Right ventricle myocardium superior (tissue), 1 donor: Measurements from ENCODE around the gene TRIM17. TPM values are rescaled to one million over a fixed set of nuclear protein-coding genes. Genes with fewer than 3 reads are reported as not detected.

Experiments used
- ATAC-seq: fragments of 200-7000 bp; cut with Tn5 transposase; one replicate; pipeline ENCODE4 v1.9.1; 2020; ENCODE audit warnings: mild to moderate bottlenecking; ENCODE audit not compliant: poor library complexity
- DNase-seq: peaks from one replicate; pipeline ENCODE4 v3.0.0-alpha.2; 2020
- intact Hi-C: fragments of 100-400 bp; cut with DNase I; formaldehyde crosslinking; loops from one replicate; pipeline ENCODE4 v1.11.2; 2022
- total RNA-seq: library from RNA; stranded (reverse); fragmentation: NEBNext Ultra II Directional; extraction: Animal tissue kit (Norgen Biotek cat#: 25700); gene quantifications from one replicate; pipeline ENCODE4 v1.2.1, GENCODE V29; 2021
- donor health status: DM: no; HTN: yes; CAD: no; lungs with severe emphysema.

Gene TRIM17
- total RNA-seq, 1 donor from 2014 or later = 0.32 TPM

- DNase-seq = no peak
- ATAC-seq = no peak
- intact Hi-C loops = no loop called here
Measured at GRCh38 chr1:228394571-228395394, 21.9 kb downstream of the TRIM17 start.

- intact Hi-C loops = no loop called here
- DNase-seq = no peak
- peak; percentile 16 for ATAC-seq
Measured at GRCh38 chr1:228393811-228394570, 22.7 kb downstream of the TRIM17 start.

- DNase-seq = peak; percentile 74
- ATAC-seq = peak; percentile 87
- intact Hi-C loops = no loop called here
Measured at GRCh38 chr1:228393268-228393701, 23.4 kb downstream of the TRIM17 start.

GRCh38 chr1:228392111-228392936 lies 24.3 kb downstream of the TRIM17 start:
- ATAC-seq (no peak), DNase-seq (no peak)
- intact Hi-C loops = no loop called here

- DNase-seq (no peak), ATAC-seq (no peak)
- intact Hi-C loops = no loop called here
Measured at GRCh38 chr1:228391411-228392020, 25.1 kb downstream of the TRIM17 start.

- intact Hi-C loops = no loop called here
- ATAC-seq (no peak), DNase-seq (no peak)
Measured at GRCh38 chr1:228390649-228391048, 26.0 kb downstream of the TRIM17 start.

- ATAC-seq (no peak), DNase-seq (no peak)
- intact Hi-C loops = no loop called here
Measured at GRCh38 chr1:228387321-228387720, 29.3 kb downstream of the TRIM17 start.

- intact Hi-C loops = no loop called here
- ATAC-seq (no peak), DNase-seq (no peak)
Measured at GRCh38 chr1:228385232-228385631, 31.4 kb downstream of the TRIM17 start.

GRCh38 chr1:228383773-228384172 lies 32.9 kb downstream of the TRIM17 start:
- no peak for DNase-seq
- no peak for ATAC-seq
- intact Hi-C loops = no loop called here

- intact Hi-C loops = no loop called here
- DNase-seq (no peak), ATAC-seq (no peak)
Measured at GRCh38 chr1:228381356-228381755, 35.3 kb downstream of the TRIM17 start.

GRCh38 chr1:228379666-228380065 lies 37.0 kb downstream of the TRIM17 start:
- DNase-seq = no peak
- intact Hi-C loops = no loop called here

GRCh38 chr1:228378873-228379460 lies 37.7 kb downstream of the TRIM17 start:
- ATAC-seq (no peak), DNase-seq (peak; percentile 63)
- intact Hi-C loops = no loop called here

More at GRCh38 chr1:228379666-228380065, 37.0 kb downstream of the TRIM17 start:
- ATAC-seq = no peak

- peak; percentile 89 for DNase-seq
- intact Hi-C loops = no loop called here
- peak; percentile 41 for ATAC-seq
Measured at GRCh38 chr1:228378090-228378872, 38.4 kb downstream of the TRIM17 start.

- intact Hi-C loops = no loop called here
- DNase-seq = no peak
- no peak for ATAC-seq
Measured at GRCh38 chr1:228377664-228378089, 39.0 kb downstream of the TRIM17 start.

- intact Hi-C loops = no loop called here
- ATAC-seq (no peak), DNase-seq (peak; percentile 37)
Measured at GRCh38 chr1:228376651-228377631, 39.7 kb downstream of the TRIM17 start.

GRCh38 chr1:228376262-228376628 lies 40.4 kb downstream of the TRIM17 start:
- DNase-seq (no peak), ATAC-seq (no peak)
- intact Hi-C loops = no loop called here
